ENCODE measurements around the gene UBE2V1. TPM values are rescaled to one million over a fixed set of nuclear protein-coding genes. Genes with fewer than 3 reads are reported as not detected.
A peak's percentile ranks its signal among the peaks of the same experiment; 100 is the strongest.

UBE2V1 gene
- polyA plus RNA-seq, 2 of the 4 experiments (the other 2 are of a cell fraction): 129 to 141 TPM

GRCh38 chr20:50146214-50146613 is 33.3 kb upstream of the UBE2V1 start:
- DNase-seq (ENCODE audit: low read depth in 1 of 2, low spot score in 1 of 2) (no peak), FAIRE-seq (no peak), ATAC-seq (no peak)
- CTCF ChIA-PET: interaction anchor here (0.5 to 9.3 kb wide), 3 partner anchors 24 to 621 kb away, joined by 3 to 161 read pairs (median 32); no protein-coding TSS in a partner anchor
- peaks cover 79% of the 10 kb centered on the region for H3K4me1 ChIP-seq
- peak overlapping the region; percentile 91 to 95; a peak in 4 of 6 replicates for H3K27ac ChIP-seq
- no peak for TF ChIP-seq EHF (CRISPR knock-in tag; IDR thresholded peaks at IDR 0.05)
- no peak for TF ChIP-seq CHD4 (IDR thresholded peaks at IDR 0.05; ENCODE audit: borderline replicate concordance)
- no peak for TF ChIP-seq FOSL2 (IDR thresholded peaks at IDR 0.05)
- TF ChIP-seq FOSL2 (CRISPR knock-in tag; IDR thresholded peaks at IDR 0.05): no peak
- TF ChIP-seq EP300 (IDR thresholded peaks at IDR 0.05): no peak
- TF ChIP-seq, protein P1, sequence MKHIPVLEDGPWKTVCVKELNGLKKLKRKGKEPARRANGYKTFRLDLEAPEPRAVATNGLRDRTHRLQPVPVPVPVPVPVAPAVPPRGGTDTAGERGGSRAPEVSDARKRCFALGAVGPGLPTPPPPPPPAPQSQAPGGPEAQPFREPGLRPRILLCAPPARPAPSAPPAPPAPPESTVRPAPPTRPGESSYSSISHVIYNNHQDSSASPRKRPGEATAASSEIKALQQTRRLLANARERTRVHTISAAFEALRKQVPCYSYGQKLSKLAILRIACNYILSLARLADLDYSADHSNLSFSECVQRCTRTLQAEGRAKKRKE (CRISPR knock-in tag; IDR thresholded peaks at IDR 0.05; ENCODE audit: low read depth): no peak
- no peak for TF ChIP-seq CBX8 (IDR thresholded peaks at IDR 0.05)
- TF ChIP-seq USF2 (IDR thresholded peaks at IDR 0.05): no peak
- TF ChIP-seq NR3C1 (IDR thresholded peaks at IDR 0.05): no peak
- TF ChIP-seq HOXB5 (CRISPR knock-in tag; IDR thresholded peaks at IDR 0.05): no peak
- no peak for TF ChIP-seq MAZ (IDR thresholded peaks at IDR 0.05; ENCODE audit: borderline replicate concordance, low read depth, low read length)
- TF ChIP-seq CTCF (IDR thresholded peaks at IDR 0.05): no peak
- TF ChIP-seq, protein P2, sequence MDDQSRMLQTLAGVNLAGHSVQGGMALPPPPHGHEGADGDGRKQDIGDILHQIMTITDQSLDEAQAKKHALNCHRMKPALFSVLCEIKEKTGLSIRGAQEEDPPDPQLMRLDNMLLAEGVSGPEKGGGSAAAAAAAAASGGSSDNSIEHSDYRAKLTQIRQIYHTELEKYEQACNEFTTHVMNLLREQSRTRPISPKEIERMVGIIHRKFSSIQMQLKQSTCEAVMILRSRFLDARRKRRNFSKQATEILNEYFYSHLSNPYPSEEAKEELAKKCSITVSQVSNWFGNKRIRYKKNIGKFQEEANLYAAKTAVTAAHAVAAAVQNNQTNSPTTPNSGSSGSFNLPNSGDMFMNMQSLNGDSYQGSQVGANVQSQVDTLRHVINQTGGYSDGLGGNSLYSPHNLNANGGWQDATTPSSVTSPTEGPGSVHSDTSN (IDR thresholded peaks at IDR 0.05): no peak
- no peak for TF ChIP-seq BCL3 (IDR thresholded peaks at IDR 0.05)
- no peak for TF ChIP-seq CBX2 (IDR thresholded peaks at IDR 0.05; ENCODE audit: borderline replicate concordance, low read depth)
- no peak for TF ChIP-seq MAFK (IDR thresholded peaks at IDR 0.05; ENCODE audit: partially characterized antibody)
- TF ChIP-seq ZFP36 (IDR thresholded peaks at IDR 0.05; ENCODE audit: borderline replicate concordance, partially characterized antibody): no peak
- TF ChIP-seq SMC3 (IDR thresholded peaks at IDR 0.05): no peak
- no peaks in the 10 kb centered on the region for H3K9me3 ChIP-seq
- no peak overlapping the region for H3K4me3 ChIP-seq
- 82% methylated on average over 6 of the region's 6 CpGs for WGBS (ENCODE audit: missing lambda C conversion rate)
- H3K4me2 ChIP-seq: no peak overlapping the region
- POLR2A ChIA-PET: interaction anchor here (2.5 kb wide), 1 partner anchor 7 kb away, joined by 48 read pairs; the partner anchor contains the start of gene PEDS1

DNA sequence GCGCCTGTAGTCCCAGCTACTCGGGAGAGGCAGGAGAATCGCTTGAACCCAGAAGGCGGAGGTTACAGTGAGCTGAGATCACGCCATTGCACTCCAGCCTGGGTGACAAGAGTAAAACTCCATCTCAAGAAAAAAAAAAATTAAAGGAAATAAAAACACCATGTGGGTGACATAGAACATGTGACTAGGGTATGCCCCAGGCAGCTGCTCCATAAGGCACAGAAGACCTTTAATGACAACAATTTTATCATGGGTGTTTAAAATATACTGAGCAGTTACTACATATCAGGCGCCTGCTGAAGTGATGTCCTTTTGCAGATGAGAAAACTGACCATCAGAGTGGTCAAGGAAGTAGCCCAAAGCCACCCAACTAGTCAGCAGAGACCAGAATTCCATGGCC is 32.6 kb upstream of the UBE2V1 start:
- WGBS (ENCODE audit: missing lambda C conversion rate): 93% methylated on average over 6 of the region's 6 CpGs
- no peak for ATAC-seq
- no peaks in the 10 kb centered on the region for H3K9me3 ChIP-seq
- POLR2A ChIA-PET: interaction anchor here (1.6 to 2.5 kb wide), 3 partner anchors 8 to 24 kb away, joined by 4 to 48 read pairs (median 19); partner anchors contain the start of gene PEDS1
- FAIRE-seq: no peak
- no peak overlapping the region for H3K4me3 ChIP-seq
- H3K4me1 ChIP-seq: peaks cover 73% of the 10 kb centered on the region
- peak overlapping the region; percentile 74; the same call in 1 of the 3 replicates for H3K4me2 ChIP-seq
- TF ChIP-seq JUN (IDR thresholded peaks at IDR 0.05) (no peak), RAD21 (conservative IDR thresholded peaks at IDR 0.05 in 1 of 2, IDR thresholded peaks at IDR 0.05 in 1 of 2) (no peak), BCL3 (IDR thresholded peaks at IDR 0.05) (no peak), FOSL2 (IDR thresholded peaks at IDR 0.05) (no peak), FOSL2 (CRISPR knock-in tag; IDR thresholded peaks at IDR 0.05) (no peak), CHD2 (IDR thresholded peaks at IDR 0.05; ENCODE audit: low read length, partially characterized antibody) (no peak), NR3C1 (IDR thresholded peaks at IDR 0.05) (no peak), SMC3 (IDR thresholded peaks at IDR 0.05) (no peak), GATA3 (IDR thresholded peaks at IDR 0.05; ENCODE audit: borderline replicate concordance) (no peak), CBX8 (IDR thresholded peaks at IDR 0.05) (no peak)
- CTCF ChIA-PET: interaction anchor here (0.5 to 9.6 kb wide), 3 partner anchors 12 to 621 kb away, joined by 3 to 123 read pairs (median 3); no protein-coding TSS in a partner anchor
- H3K27ac ChIP-seq: peak overlapping the region; percentile 91 to 95
- no peak for DNase-seq (ENCODE audit: low read depth in 1 of 2, low spot score in 1 of 2)
